ENCODE measurements around the gene RGS3.

DNA sequence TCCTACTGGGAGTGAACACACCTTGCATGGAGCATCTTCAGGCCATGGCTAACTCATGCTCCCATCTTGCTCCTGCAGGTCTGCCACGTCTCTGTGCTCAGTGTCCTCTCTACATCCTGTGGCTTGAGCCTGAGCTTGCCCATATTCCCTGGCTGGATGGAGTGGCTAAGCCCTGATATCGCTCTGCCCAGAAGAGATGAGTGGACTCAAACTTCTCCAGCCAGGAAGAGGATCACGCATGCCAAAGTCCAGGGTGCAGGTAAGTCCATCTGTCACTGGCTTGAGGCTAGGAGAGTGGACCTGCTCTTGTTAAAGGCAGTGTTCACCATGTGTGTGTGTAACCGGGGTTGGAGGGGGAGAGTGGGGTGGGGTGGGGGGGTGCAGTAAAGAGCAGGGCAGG is 1.6 kb upstream of the RGS3 start:
- TF ChIP-seq, protein P1, sequence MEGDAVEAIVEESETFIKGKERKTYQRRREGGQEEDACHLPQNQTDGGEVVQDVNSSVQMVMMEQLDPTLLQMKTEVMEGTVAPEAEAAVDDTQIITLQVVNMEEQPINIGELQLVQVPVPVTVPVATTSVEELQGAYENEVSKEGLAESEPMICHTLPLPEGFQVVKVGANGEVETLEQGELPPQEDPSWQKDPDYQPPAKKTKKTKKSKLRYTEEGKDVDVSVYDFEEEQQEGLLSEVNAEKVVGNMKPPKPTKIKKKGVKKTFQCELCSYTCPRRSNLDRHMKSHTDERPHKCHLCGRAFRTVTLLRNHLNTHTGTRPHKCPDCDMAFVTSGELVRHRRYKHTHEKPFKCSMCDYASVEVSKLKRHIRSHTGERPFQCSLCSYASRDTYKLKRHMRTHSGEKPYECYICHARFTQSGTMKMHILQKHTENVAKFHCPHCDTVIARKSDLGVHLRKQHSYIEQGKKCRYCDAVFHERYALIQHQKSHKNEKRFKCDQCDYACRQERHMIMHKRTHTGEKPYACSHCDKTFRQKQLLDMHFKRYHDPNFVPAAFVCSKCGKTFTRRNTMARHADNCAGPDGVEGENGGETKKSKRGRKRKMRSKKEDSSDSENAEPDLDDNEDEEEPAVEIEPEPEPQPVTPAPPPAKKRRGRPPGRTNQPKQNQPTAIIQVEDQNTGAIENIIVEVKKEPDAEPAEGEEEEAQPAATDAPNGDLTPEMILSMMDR (conservative IDR thresholded peaks at IDR 0.05; ENCODE audit: low read length), result no peak
- no peak for TF ChIP-seq EZH2phosphoT487 (IDR thresholded peaks at IDR 0.05; ENCODE audit: borderline replicate concordance, low read depth, low read length)
